SK-N-SH (cell line): Measurements from ENCODE around the gene TELO2. TPM values are rescaled to one million over a fixed set of nuclear protein-coding genes. Genes with fewer than 3 reads are reported as not detected.

Source experiments
- CTCF ChIA-PET: fragments of 300-600, 350-600 bp; formaldehyde crosslinking; extraction: SDS; loops from one replicate; lab custom pipeline; 2021; lab: Yijun Ruan, JAX
- POLR2A ChIA-PET: fragments of 350-600 bp; sonication (Branson Sonifier 250); formaldehyde crosslinking; extraction: SDS; loops from one replicate; lab custom pipeline; 2020; ENCODE audit warnings: antibody characterized with exemption, inconsistent platforms; lab: Yijun Ruan, JAX
- DNase-seq: peaks from one replicate; pipeline ENCODE4 v3.0.0; 2012
- H2AFZ ChIP-seq: fragments of 200-600 bp; sonication (generic); 2 replicates; pipeline ENCODE4 v1.8.1; 2016; ENCODE audit warnings: antibody characterized with exemption, mild to moderate bottlenecking, low read depth
- H3F3A ChIP-seq: fragments of 200-600 bp; sonication (generic); replicated peaks from 2 replicates; pipeline ENCODE3; 2016; ENCODE audit warnings: antibody characterized with exemption, mild to moderate bottlenecking; ENCODE audit not compliant: insufficient read depth
- H3K27ac ChIP-seq, 2 experiments: fragments of 200-500 bp in 1 of 2; fragments of 200-600 bp in 1 of 2; sonication (Bioruptor generic) in 1 of 2; sonication (generic), shearing (Covaris generic) in 1 of 2; 2 replicates each; pipeline versions ENCODE4 v1.5.1 to v1.6.1; 2014 to 2016; ENCODE audit warnings: low read depth in 2 of 2, inconsistent platforms in 1 of 2, low read length in 1 of 2, mild to moderate bottlenecking in 1 of 2, mixed read lengths in 1 of 2
- H3K27me3 ChIP-seq: fragments of 200-600 bp; sonication (generic), shearing (Covaris generic); 2 replicates; pipeline ENCODE4 v1.6.1; 2016; ENCODE audit warnings: mixed run types; ENCODE audit not compliant: insufficient read depth
- H3K36me3 ChIP-seq, 2 experiments: fragments of 200-500 bp in 1 of 2; fragments of 200-600 bp in 1 of 2; sonication (Bioruptor generic) in 1 of 2; sonication (generic) in 1 of 2; replicated peaks in 1 of 2; 2 replicates each; pipeline versions ENCODE3 to v1.5.1; 2014 to 2016; ENCODE audit warnings: low read length in 1 of 2, mild to moderate bottlenecking in 1 of 2; ENCODE audit not compliant: insufficient read depth in 2 of 2, control insufficient read depth in 1 of 2
- H3K4me1 ChIP-seq, 2 experiments: fragments of 200-500 bp in 1 of 2; fragments of 200-600 bp in 1 of 2; sonication (Bioruptor generic) in 1 of 2; sonication (generic), shearing (Covaris generic) in 1 of 2; 2 replicates each; pipeline versions ENCODE4 v1.5.1 to v1.6.1; 2014 to 2016; ENCODE audit warnings: low read depth in 1 of 2, low read length in 1 of 2, mixed run types in 1 of 2; ENCODE audit not compliant: insufficient read depth in 2 of 2, control insufficient read depth in 1 of 2
- H3K4me2 ChIP-seq: fragments of 200-600 bp; sonication (generic), shearing (Covaris generic); 2 replicates; pipeline ENCODE4 v1.6.1; 2017; ENCODE audit warnings: mixed run types
- H3K4me3 ChIP-seq, 2 experiments: fragments of 200-500 bp in 1 of 2; fragments of 200-600 bp in 1 of 2; sonication (Bioruptor generic) in 1 of 2; sonication (generic), shearing (Covaris generic) in 1 of 2; 2 replicates each; pipeline versions ENCODE4 v1.5.1 to v1.8.1; 2014 to 2016; ENCODE audit warnings: low read depth in 2 of 2, inconsistent platforms in 1 of 2, low read length in 1 of 2, mild to moderate bottlenecking in 1 of 2, mixed read lengths in 1 of 2, moderate library complexity in 1 of 2
- H3K79me2 ChIP-seq: fragments of 200-600 bp; sonication (generic); 2 replicates; pipeline ENCODE4 v1.8.1; 2017; ENCODE audit warnings: mild to moderate bottlenecking; ENCODE audit not compliant: insufficient read depth
- H3K9ac ChIP-seq: fragments of 200-600 bp; sonication (generic); 2 replicates; pipeline ENCODE4 v1.6.1; 2017; ENCODE audit warnings: mixed run types
- H3K9me2 ChIP-seq: fragments of 200-600 bp; sonication (generic); 2 replicates; pipeline ENCODE4 v1.6.1; 2017; ENCODE audit warnings: mixed run types
- H3K9me3 ChIP-seq: fragments of 200-600 bp; sonication (generic); 2 replicates; pipeline ENCODE4 v1.6.1; 2017; ENCODE audit warnings: mixed run types, mild to moderate bottlenecking, moderate library complexity
- H4K20me1 ChIP-seq: fragments of 200-600 bp; sonication (generic); 2 replicates; pipeline ENCODE4 v1.6.1; 2017; ENCODE audit warnings: mild to moderate bottlenecking, mixed run types; ENCODE audit not compliant: insufficient read depth
- EP300 ChIP-seq, 2 experiments: IDR thresholded peaks; 2 replicates each; pipeline versions ENCODE4 v1.4.0 to v1.6.1; 2012; ENCODE audit warnings: borderline replicate concordance in 1 of 2, low read depth in 1 of 2, low read length in 1 of 2
- EZH2phosphoT487 ChIP-seq: fragments of 200-600 bp; sonication (generic); IDR thresholded peaks from 2 replicates; pipeline ENCODE4 v1.6.1; 2017; ENCODE audit warnings: low read depth, mixed run types, mild to moderate bottlenecking, antibody characterized with exemption, moderate library complexity, borderline replicate concordance
- FOXM1 ChIP-seq: IDR thresholded peaks from 2 replicates; pipeline ENCODE4 v1.4.0; 2012; ENCODE audit warnings: low read depth, mild to moderate bottlenecking
- GABPA ChIP-seq: IDR thresholded peaks from 2 replicates; pipeline ENCODE4 v1.4.0; 2012; ENCODE audit warnings: low read depth, mild to moderate bottlenecking
- IRF3 ChIP-seq: fragments of 150-350 bp; IDR thresholded peaks from 2 replicates; pipeline ENCODE4 v1.6.1; 2016; ENCODE audit warnings: mild to moderate bottlenecking, low read depth, low read length
- JUND ChIP-seq: IDR thresholded peaks from 2 replicates; pipeline ENCODE4 v1.4.0; 2012
- MXI1 ChIP-seq: IDR thresholded peaks from 2 replicates; pipeline ENCODE4 v1.6.1; 2012; ENCODE audit warnings: mild to moderate bottlenecking, low read depth, low read length, improper control_type of control experiment
- PBX3 ChIP-seq: IDR thresholded peaks from 2 replicates; pipeline ENCODE4; 2012
- POLR2AphosphoS5 ChIP-seq: IDR thresholded peaks from 2 replicates; pipeline ENCODE4 v1.6.1; 2012; ENCODE audit warnings: low read depth, low read length
- RAD21 ChIP-seq: IDR thresholded peaks from 2 replicates; pipeline ENCODE4 v1.6.1; 2012; ENCODE audit warnings: mild to moderate bottlenecking, low read length
- SIN3A ChIP-seq: IDR thresholded peaks from 2 replicates; pipeline ENCODE4 v1.6.1; 2012; ENCODE audit warnings: low read depth, mild to moderate bottlenecking, low read length, moderate library complexity, borderline replicate concordance
- SMC3 ChIP-seq: IDR thresholded peaks from 2 replicates; pipeline ENCODE4 v1.6.1; 2012; ENCODE audit warnings: low read depth, low read length, improper control_type of control experiment
- TAF1 ChIP-seq: IDR thresholded peaks from 2 replicates; pipeline ENCODE4 v1.6.1; 2012; ENCODE audit warnings: low read depth, mild to moderate bottlenecking, low read length, moderate library complexity, borderline replicate concordance
- TCF12 ChIP-seq: IDR thresholded peaks from 2 replicates; pipeline ENCODE4 v1.4.0; 2012
- USF1 ChIP-seq: IDR thresholded peaks from 2 replicates; pipeline ENCODE4 v1.4.0; 2012; ENCODE audit warnings: low read depth, borderline replicate concordance
- WGBS: methylation state at CpG from one replicate; pipeline ENCODE4 v1.1.6; 2017; ENCODE audit warnings: low lambda C conversion rate; 5-methylcytosine and 5-hydroxymethylcytosine counted together
- polyA plus RNA-seq, 3 experiments: library from polyadenylated mRNA; depleted of rRNA; stranded (reverse); fragments of >200 nt; gene quantifications; 2 replicates each; pipeline ENCODE4 v1.2.3, GENCODE V29; 2012
- TF ChIP-seq, protein P1 (sequence below): IDR thresholded peaks from 2 replicates; pipeline ENCODE4 v1.6.1; 2012; ENCODE audit warnings: mild to moderate bottlenecking, low read depth, low read length, moderate library complexity
- TF ChIP-seq, protein P2 (sequence below): fragments of 200-600 bp; sonication (generic); IDR thresholded peaks from 2 replicates; pipeline ENCODE4 v1.6.1; 2017; ENCODE audit warnings: antibody characterized with exemption, mild to moderate bottlenecking, moderate library complexity
- TF ChIP-seq, protein P3 (sequence below): IDR thresholded peaks from 2 replicates; pipeline ENCODE4 v1.4.0; 2012; ENCODE audit warnings: low read depth
- TF ChIP-seq, protein P4 (sequence below): fragments of 150-350 bp; IDR thresholded peaks from 2 replicates; pipeline ENCODE4 v1.6.1; 2017; ENCODE audit warnings: antibody characterized with exemption, low read length, low read depth, borderline replicate concordance

TELO2 gene
- polyA plus RNA-seq, 1 of the 3 experiments (the other 2 are of a cell fraction) = 24.2 TPM

DNA sequence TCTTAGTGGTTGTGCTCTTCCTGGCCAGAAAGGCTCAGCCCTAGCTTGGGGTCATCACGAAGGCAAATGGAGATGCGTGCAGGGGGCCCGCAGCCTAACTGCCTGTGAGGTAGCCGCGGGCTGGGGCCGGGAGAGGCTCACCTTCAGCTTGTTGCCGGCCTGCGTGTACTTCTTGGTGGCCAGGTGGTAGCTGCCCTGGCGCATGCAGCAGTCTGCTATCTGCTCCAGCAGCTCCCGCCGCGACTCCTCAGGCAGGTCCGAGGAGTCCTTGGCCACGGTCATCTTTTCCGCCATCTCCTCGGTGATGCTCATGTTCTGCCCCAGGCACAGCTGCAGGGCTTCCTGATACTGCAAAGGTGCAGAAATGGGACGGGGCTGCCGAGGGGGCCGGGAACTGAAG, 27.3 kb downstream of the TELO2 start (continued):
- TF ChIP-seq, protein P1, sequence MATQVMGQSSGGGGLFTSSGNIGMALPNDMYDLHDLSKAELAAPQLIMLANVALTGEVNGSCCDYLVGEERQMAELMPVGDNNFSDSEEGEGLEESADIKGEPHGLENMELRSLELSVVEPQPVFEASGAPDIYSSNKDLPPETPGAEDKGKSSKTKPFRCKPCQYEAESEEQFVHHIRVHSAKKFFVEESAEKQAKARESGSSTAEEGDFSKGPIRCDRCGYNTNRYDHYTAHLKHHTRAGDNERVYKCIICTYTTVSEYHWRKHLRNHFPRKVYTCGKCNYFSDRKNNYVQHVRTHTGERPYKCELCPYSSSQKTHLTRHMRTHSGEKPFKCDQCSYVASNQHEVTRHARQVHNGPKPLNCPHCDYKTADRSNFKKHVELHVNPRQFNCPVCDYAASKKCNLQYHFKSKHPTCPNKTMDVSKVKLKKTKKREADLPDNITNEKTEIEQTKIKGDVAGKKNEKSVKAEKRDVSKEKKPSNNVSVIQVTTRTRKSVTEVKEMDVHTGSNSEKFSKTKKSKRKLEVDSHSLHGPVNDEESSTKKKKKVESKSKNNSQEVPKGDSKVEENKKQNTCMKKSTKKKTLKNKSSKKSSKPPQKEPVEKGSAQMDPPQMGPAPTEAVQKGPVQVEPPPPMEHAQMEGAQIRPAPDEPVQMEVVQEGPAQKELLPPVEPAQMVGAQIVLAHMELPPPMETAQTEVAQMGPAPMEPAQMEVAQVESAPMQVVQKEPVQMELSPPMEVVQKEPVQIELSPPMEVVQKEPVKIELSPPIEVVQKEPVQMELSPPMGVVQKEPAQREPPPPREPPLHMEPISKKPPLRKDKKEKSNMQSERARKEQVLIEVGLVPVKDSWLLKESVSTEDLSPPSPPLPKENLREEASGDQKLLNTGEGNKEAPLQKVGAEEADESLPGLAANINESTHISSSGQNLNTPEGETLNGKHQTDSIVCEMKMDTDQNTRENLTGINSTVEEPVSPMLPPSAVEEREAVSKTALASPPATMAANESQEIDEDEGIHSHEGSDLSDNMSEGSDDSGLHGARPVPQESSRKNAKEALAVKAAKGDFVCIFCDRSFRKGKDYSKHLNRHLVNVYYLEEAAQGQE = no peak
- TF ChIP-seq USF1 = no peak
- no peak for TF ChIP-seq IRF3
- no peak for TF ChIP-seq SMC3
- no peak for TF ChIP-seq MXI1
- TF ChIP-seq, protein P2, sequence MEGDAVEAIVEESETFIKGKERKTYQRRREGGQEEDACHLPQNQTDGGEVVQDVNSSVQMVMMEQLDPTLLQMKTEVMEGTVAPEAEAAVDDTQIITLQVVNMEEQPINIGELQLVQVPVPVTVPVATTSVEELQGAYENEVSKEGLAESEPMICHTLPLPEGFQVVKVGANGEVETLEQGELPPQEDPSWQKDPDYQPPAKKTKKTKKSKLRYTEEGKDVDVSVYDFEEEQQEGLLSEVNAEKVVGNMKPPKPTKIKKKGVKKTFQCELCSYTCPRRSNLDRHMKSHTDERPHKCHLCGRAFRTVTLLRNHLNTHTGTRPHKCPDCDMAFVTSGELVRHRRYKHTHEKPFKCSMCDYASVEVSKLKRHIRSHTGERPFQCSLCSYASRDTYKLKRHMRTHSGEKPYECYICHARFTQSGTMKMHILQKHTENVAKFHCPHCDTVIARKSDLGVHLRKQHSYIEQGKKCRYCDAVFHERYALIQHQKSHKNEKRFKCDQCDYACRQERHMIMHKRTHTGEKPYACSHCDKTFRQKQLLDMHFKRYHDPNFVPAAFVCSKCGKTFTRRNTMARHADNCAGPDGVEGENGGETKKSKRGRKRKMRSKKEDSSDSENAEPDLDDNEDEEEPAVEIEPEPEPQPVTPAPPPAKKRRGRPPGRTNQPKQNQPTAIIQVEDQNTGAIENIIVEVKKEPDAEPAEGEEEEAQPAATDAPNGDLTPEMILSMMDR = no peak

DNA sequence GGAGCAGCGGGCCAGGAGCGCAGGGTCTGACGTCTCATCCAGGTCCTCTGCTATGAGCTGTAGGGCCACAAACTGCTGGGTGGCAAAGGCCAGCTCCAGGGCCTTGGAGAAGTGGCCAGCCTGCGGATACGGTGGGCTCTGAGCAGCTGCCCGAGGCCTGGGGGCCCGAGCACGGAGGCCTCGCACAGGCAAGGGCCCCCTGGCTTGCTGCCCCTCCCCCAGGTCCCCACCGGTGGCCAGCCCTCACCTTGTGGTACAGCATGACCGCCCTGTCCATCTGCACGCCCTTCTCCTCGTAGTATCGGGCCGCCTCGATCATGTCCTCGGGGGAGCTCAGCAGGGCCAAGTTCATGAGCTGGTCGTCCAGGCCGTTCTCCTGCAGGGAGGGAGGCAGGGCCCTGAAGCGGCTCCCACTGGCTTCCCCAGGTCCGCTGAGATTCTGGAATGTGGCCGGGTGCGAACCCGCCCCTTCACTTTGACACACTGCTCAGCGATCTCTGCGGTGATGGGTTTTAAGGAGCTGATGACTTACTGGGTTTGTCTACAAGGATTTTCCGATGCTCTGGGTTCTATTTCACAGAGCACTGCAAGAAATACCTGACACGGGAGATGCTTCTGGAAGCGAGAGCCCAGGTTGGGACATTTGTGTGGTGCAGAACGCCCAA, 30.6 kb downstream of the TELO2 start:
- Histone ChIP-seq H3K4me3 (no peak overlapping the region), H2AFZ (no peak overlapping the region), H3K36me3 (peaks cover 0 to 3% of the 10 kb centered on the region in 2 experiments), H3K9ac (no peak overlapping the region)
- POLR2A ChIA-PET = no interaction called here
- no peak for TF ChIP-seq MXI1
- TF ChIP-seq SIN3A = no peak
- TF ChIP-seq TAF1 = no peak
- no peak for TF ChIP-seq EZH2phosphoT487
- no peak for TF ChIP-seq EP300 (IDR thresholded peaks at IDR 0.05; ENCODE audit: borderline replicate concordance in 1 of 2, low read depth in 1 of 2, low read length in 1 of 2)
- TF ChIP-seq JUND = no peak
- no peak for TF ChIP-seq POLR2AphosphoS5
- no peak for TF ChIP-seq TCF12
- no peak for TF ChIP-seq GABPA
- TF ChIP-seq, protein P3, sequence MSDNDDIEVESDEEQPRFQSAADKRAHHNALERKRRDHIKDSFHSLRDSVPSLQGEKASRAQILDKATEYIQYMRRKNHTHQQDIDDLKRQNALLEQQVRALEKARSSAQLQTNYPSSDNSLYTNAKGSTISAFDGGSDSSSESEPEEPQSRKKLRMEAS = no peak
- TF ChIP-seq PBX3 = no peak
- no peak for TF ChIP-seq FOXM1
- no peak for TF ChIP-seq RAD21
- TF ChIP-seq, protein P4, sequence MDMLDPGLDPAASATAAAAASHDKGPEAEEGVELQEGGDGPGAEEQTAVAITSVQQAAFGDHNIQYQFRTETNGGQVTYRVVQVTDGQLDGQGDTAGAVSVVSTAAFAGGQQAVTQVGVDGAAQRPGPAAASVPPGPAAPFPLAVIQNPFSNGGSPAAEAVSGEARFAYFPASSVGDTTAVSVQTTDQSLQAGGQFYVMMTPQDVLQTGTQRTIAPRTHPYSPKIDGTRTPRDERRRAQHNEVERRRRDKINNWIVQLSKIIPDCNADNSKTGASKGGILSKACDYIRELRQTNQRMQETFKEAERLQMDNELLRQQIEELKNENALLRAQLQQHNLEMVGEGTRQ = no peak
- TF ChIP-seq, all 33 proteins: peak for 0
- no peaks in the 10 kb centered on the region for H3F3A ChIP-seq
- CTCF ChIA-PET = interaction anchor here (1.4 to 1.6 kb wide), 2 partner anchors 10 to 15 kb away, joined by 5 read pairs; no protein-coding TSS in a partner anchor
- H3K27me3 ChIP-seq = no peaks in the 10 kb centered on the region
- H3K4me2 ChIP-seq = no peak overlapping the region
- H3K27ac ChIP-seq = no peak overlapping the region
- no peaks in the 10 kb centered on the region for H4K20me1 ChIP-seq
- 93% methylated on average over 28 of the region's 30 CpGs for WGBS
- no peaks in the 10 kb centered on the region for H3K9me2 ChIP-seq
- no peak for DNase-seq
- H3K4me1 ChIP-seq = peaks cover 0 to 7% of the 10 kb centered on the region in 2 experiments; a peak in 1 of 4 replicates
- no peaks in the 10 kb centered on the region for H3K9me3 ChIP-seq
- H3K79me2 ChIP-seq = no peaks in the 10 kb centered on the region
